Hematopoietic multipotent progenitor cell treated with erythropoietin and hydrocortisone succinate and interleukin-3 and kit ligand, for 4 days (in vitro differentiated cells): ENCODE results near the gene ERCC3.
"Not testable (repeated sequence)": the region's sequence is repeated elsewhere in the genome, so short reads cannot be mapped to it uniquely, and the experiment has no call there.

Experiments
- DNase-seq: peaks from one replicate; pipeline ENCODE4 v3.0.0-alpha.2; 2015

ERCC3 gene

GRCh38 chr2:127225186-127225960 is 68.6 kb downstream of the ERCC3 start:
- no peak for DNase-seq

DNA sequence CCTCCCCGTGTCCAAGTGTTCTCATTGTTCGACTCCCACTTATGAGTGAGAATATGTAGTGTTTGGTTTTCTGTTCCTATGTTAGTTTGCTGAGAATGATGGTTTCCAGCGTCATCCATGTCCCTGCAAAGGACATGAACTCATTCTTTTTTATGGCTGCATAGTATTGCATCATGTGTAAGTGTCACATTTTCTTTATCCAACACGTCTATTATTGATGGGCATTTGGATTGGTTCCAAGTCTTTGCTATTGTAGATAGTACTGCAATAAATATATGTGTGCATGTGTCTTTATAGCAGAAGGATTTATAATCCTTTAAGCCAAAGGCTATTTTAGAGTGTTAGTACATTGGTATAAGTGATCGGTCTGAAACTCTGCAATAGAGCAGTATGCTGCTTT is 69.8 kb downstream of the ERCC3 start:
- DNase-seq, result not testable (repeated sequence)

GRCh38 chr2:127220768-127221527 is 73.0 kb downstream of the ERCC3 start:
- DNase-seq, result peak; percentile 28

- peak; percentile 29 for DNase-seq
Measured at GRCh38 chr2:127220102-127220767, 73.7 kb downstream of the ERCC3 start, which contains the start of gene CYP27C1. Gene CYP27C1 (minus strand): TSS chr2:127220299. CDS start chr2:127220270, 29 bp downstream.

GRCh38 chr2:127219171-127220070 is 74.5 kb downstream of the ERCC3 start:
- no peak for DNase-seq

- peak; percentile 18 for DNase-seq
Measured at GRCh38 chr2:127218812-127219170, 75.2 kb downstream of the ERCC3 start.

DNA sequence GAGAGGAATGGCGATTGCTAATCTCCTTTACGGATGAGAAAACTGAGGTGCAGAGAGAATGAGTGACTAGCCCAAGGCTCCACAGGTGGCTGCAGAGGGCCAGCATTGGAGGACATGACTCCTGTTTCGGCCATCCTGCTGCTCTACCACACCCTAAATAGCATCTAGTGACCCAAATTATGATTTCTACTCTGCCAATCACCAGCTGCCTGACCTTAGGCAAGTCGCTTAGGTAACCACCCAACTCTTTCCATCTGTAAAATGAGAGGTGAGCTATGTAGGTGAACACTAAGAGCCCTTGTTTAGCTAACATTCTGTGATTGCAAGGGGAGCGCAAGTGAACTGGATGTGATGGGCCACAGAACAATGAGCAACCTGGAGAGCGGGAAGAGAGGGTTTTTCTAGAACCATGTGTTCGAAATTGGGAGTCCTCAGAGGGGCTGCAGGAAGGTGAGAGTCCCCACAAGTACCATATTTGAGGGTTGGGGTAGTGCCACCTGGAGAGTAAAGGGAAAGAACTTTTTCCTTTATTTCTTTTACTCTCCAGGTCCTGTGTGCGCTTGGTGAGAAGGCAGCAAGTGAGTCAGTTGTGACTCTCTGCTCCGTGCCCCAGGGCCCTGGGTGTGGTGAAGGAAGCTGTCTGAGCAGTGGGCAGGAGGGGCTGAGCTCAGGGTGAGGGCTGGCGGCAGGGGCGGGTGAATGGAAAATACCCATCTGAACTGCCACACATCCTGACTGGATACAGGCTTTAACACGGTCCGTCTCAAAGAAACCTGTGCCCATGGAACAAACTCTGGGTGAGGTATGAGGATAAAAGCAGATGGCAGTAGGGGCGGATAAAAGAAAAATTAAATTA is 76.2 kb downstream of the ERCC3 start:
- no peak for DNase-seq

- no peak for DNase-seq
Measured at GRCh38 chr2:127216593-127216992, 77.4 kb downstream of the ERCC3 start.

DNA sequence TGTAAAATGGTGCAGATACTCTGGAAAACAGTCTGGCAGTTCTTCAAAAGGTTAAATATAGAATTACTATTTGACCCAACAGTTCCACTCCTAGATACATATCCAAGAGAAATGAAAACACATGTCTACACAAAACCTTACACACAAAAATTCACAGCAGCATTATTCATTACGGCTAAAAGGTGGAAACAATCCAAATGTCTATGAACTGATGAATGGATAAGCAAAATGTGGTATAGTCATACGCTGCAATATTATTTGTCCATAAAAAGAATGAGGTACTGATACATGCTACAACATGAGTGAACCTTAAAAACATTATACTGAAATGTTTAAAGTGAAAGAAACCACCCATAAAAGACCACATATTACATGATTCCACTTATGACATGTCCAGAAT is 77.8 kb downstream of the ERCC3 start:
- DNase-seq, result no peak

GRCh38 chr2:127214201-127214600 is 79.7 kb downstream of the ERCC3 start:
- DNase-seq, result not testable (repeated sequence)

DNA sequence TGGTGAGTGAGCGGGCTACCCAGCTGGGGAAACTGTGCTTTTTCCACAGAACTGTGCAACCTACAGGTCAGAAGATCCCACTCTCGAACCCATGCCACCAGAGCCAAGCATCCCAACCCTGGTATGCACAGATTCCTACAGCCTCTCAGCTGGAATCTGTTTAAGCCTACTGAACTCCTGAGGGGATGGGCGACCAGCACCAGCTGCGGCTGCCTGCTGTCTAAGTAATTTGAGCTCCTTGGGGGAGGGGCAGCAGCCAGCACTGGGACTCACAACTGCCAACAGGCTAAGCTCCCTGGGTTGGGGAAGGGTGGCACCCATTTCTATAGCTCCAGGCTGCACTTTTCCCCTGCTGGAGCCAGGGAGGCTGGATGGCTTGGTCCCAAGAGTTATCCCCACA is 85.6 kb downstream of the ERCC3 start:
- no peak for DNase-seq
